Esophagus squamous epithelium (tissue), 5 donors: Measurements from ENCODE around the gene HBZ. TPM values are rescaled to one million over a fixed set of nuclear protein-coding genes. Genes with fewer than 3 reads are reported as not detected.

Experiments
- DNase-seq: peaks from one replicate; lab custom pipeline; 2025; lab: John Stamatoyannopoulos, UW
- H3K27ac ChIP-seq, 4 donors: fragments of 200-600 bp; sonication (generic); one replicate each; pipeline ENCODE4 v1.5.1; 2016 to 2019; ENCODE audit warnings: mild to moderate bottlenecking in 1 of 4
- H3K27me3 ChIP-seq, 4 donors: fragments of 200-600 bp; sonication (generic); 1 replicate in 3 of 4; 2 replicates in 1 of 4; pipeline versions ENCODE4 v1.5.1 to v1.6.0; 2017 to 2021; ENCODE audit warnings: antibody characterized with exemption in 1 of 4
- H3K36me3 ChIP-seq, 3 donors: fragments of 200-600 bp; sonication (generic); one replicate each; pipeline ENCODE4 v1.5.1; 2016 to 2019
- H3K4me1 ChIP-seq, 3 donors: fragments of 200-600 bp; sonication (generic); one replicate each; pipeline ENCODE4 v1.5.1; 2017 to 2019
- H3K4me3 ChIP-seq, 4 donors: fragments of 200-600 bp; sonication (generic); 1 replicate in 3 of 4; 2 replicates in 1 of 4; pipeline ENCODE4 v1.5.1; 2016 to 2019; ENCODE audit warnings: mild to moderate bottlenecking in 2 of 4, moderate library complexity in 1 of 4
- H3K9me3 ChIP-seq, 3 donors: fragments of 200-600 bp; sonication (generic); one replicate each; pipeline ENCODE4 v1.5.1; 2016 to 2019
- CTCF ChIP-seq, 6 experiments: fragments of 450-650 bp in 4 of 6; fragments of 200-600 bp in 2 of 6; sonication (generic) in 2 of 6; IDR thresholded peaks; one replicate each; pipeline ENCODE4 v1.5.1; 2016 to 2019; ENCODE audit warnings: antibody characterized with exemption in 6 of 6, mild to moderate bottlenecking in 4 of 6, moderate library complexity in 4 of 6
- POLR2A ChIP-seq, 4 donors: fragments of 450-650 bp; IDR thresholded peaks; one replicate each; pipeline ENCODE4 v1.6.1; 2017; ENCODE audit warnings: antibody characterized with exemption in 4 of 4, mild to moderate bottlenecking in 4 of 4, moderate library complexity in 3 of 4
- WGBS, 2 donors: methylation state at CpG; one replicate each; pipeline ENCODE4 v1.1.5; 2018; 5-methylcytosine and 5-hydroxymethylcytosine counted together
- intact Hi-C: fragments of 100-400 bp; cut with DNase I; formaldehyde crosslinking; loops from one replicate; pipeline ENCODE4 v1.15.0; 2022
- total RNA-seq, 4 donors: library from RNA; depleted of rRNA; stranded (reverse); fragments of >200 nt; gene quantifications; one replicate each; pipeline ENCODE4 v1.1.0, GENCODE V29; 2016
- donor health status: DM: yes; HTN: yes; CAD: no.

The HBZ gene
- total RNA-seq = not detected

DNA sequence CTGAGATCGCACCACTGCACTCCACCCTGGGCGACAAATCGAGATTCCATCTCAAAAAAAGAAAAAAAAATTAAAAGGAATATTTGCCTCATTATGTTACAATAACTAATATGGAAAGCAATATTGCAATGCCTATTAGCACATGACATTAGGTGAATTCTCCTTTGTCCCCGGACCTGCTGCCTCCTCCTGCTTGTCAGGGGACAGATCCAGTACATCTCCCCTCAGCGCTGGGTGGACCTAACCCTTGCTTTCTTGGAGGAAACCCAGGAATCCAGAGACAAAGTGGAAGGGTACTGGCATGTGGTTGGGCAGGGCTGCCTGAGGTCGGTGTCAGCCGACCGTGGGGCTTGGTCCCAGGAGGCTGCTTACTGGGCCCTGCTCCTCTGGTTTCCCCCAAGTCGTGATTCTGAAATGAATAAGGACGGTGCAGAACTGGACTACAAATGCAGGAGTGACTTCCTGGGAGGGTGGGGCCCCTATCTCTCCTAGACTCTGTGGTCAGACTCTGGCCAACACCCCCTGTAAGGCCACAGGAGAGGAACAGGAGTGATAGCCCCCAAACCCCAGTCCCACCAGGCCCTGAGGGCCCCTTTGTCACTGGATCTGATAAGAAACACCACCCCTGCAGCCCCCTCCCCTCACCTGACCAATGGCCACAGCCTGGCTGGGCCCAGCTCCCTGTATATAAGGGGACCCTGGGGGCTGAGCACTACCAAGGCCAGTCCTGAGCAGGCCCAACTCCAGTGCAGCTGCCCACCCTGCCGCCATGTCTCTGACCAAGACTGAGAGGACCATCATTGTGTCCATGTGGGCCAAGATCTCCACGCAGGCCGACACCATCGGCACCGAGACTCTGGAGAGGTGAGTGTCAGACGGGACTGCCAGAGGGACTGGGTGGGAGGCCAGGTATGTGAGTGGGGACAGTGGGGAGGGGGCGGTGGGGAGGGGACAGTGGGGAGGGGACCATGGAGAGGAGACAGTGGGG, at the start of gene HBZ:
Gene HBZ (plus strand): TSS at position 504 of the 988 bp plus-strand sequence. CDS start 266 bp downstream, at position 770.
- intact Hi-C loops = no loop called here
- no peak for DNase-seq
- Histone ChIP-seq H3K27ac (no peak within 1 kb of the TSS), H3K27me3 (peaks cover 0 to 49% (median 7%) of the 10 kb centered on the region in 4 donors), H3K9me3 (no peaks in the 10 kb centered on the region), H3K36me3 (no peaks in the 10 kb centered on the region), H3K4me1 (peaks cover 4 to 10% (median 8%) of the 10 kb centered on the region in 3 donors), H3K4me3 (no peak within 1 kb of the TSS)
- 70 to 87% methylated on average over 6 of the region's 17 CpGs for WGBS, 2 donors
- no peak for TF ChIP-seq POLR2A (IDR thresholded peaks at IDR 0.05)
- TF ChIP-seq CTCF (IDR thresholded peaks at IDR 0.05) = no peak

- no peak for DNase-seq
- TF ChIP-seq CTCF (IDR thresholded peaks at IDR 0.05) (no peak), POLR2A (IDR thresholded peaks at IDR 0.05) (no peak)
Observed at GRCh38 chr16:104355-104754, 48.1 kb upstream of the HBZ start.

DNA sequence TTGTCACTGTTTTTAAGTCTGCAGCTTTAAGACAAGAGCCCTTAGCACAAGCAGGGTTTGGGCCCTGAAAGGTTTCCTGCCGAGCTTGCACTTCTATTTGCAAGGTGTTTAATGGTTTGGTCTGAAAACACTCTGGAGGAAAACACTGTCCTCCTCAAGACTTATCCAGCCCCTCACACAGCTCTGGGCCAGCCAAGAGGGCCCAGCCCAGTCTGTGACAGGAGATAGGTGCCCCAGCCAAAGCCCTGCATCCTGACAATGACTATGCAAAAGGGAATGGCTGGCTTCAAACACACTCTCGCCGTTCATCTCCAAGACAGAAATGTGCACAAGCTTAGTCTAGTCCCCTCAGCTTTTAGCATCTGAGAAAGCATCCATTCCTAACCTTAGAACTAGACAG, 47.5 kb upstream of the HBZ start:
- TF ChIP-seq POLR2A (IDR thresholded peaks at IDR 0.05) (no peak), CTCF (IDR thresholded peaks at IDR 0.05) (no peak)
- Histone ChIP-seq H3K4me3 (no peak overlapping the region), H3K36me3 (peaks cover 0 to 67% (median 3%) of the 10 kb centered on the region in 3 donors), H3K27ac (no peak overlapping the region), H3K9me3 (no peaks in the 10 kb centered on the region), H3K27me3 (no peaks in the 10 kb centered on the region), H3K4me1 (peaks cover 0 to 34% (median 0%) of the 10 kb centered on the region in 3 donors)
- intact Hi-C loops = no loop called here
- no peak for DNase-seq
- 78 to 83% methylated on average over 3 of the region's 3 CpGs for WGBS, 2 donors

More at GRCh38 chr16:104355-104754, 48.1 kb upstream of the HBZ start:
- intact Hi-C loops = no loop called here
- Histone ChIP-seq H3K4me3 (no peak overlapping the region), H3K9me3 (no peaks in the 10 kb centered on the region), H3K4me1 (peaks cover 0 to 34% (median 0%) of the 10 kb centered on the region in 3 donors), H3K27me3 (no peaks in the 10 kb centered on the region), H3K27ac (no peak overlapping the region), H3K36me3 (peaks cover 0 to 62% (median 0%) of the 10 kb centered on the region in 3 donors)
- WGBS, 2 donors = 87 to 89% methylated on average over 4 to 5 of the region's 5 CpGs

DNA sequence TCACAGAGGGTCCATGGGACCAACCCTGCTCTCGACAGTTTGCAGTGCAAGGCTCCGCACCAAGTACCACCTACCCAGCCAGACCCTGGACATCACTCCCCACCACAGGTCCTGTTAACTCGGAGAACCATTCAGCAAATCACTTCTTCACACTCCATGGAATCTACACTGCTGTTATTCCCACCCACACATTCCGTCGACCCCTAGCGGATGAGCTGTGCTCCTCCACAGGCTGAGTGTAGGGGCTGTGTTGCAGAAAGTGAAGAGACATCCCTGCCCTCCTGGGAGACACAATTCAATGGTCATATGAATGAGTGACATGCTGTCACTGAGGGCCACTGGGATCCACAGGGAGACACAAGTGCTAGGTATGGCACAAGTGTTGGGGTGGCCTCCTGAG, 46.9 kb upstream of the HBZ start:
- 90 to 100% methylated on average over 2 to 5 of the region's 6 CpGs for WGBS, 2 donors
- DNase-seq = no peak
- Histone ChIP-seq H3K36me3 (peaks cover 4 to 68% (median 9%) of the 10 kb centered on the region in 3 donors), H3K9me3 (no peaks in the 10 kb centered on the region), H3K27ac (no peak overlapping the region), H3K27me3 (no peaks in the 10 kb centered on the region), H3K4me3 (no peak overlapping the region), H3K4me1 (peaks cover 0 to 34% (median 0%) of the 10 kb centered on the region in 3 donors)
- intact Hi-C loops = no loop called here
- no peak for TF ChIP-seq CTCF (IDR thresholded peaks at IDR 0.05)
- TF ChIP-seq POLR2A (IDR thresholded peaks at IDR 0.05) = no peak
